MG63 (cell line): ENCODE results near the gene ELAVL2. TPM values are rescaled to one million over a fixed set of nuclear protein-coding genes. Genes with fewer than 3 reads are reported as not detected.

Source experiments
- DNase-seq: peaks from one replicate; pipeline ENCODE4 v3.0.0-alpha.2; 2020
- H3K27me3 ChIP-seq: fragments of 250-450 bp; sonication (Bioruptor Pico); 2 replicates; pipeline ENCODE4 v1.5.1; 2020; ENCODE audit warnings: mild to moderate bottlenecking, moderate library complexity
- H3K36me3 ChIP-seq: fragments of 250-450 bp; sonication (Bioruptor Pico); 2 replicates; pipeline ENCODE4 v1.5.1; 2020; ENCODE audit warnings: mild to moderate bottlenecking, moderate library complexity
- H3K4me3 ChIP-seq: fragments of 250-450 bp; sonication (Bioruptor Pico); 2 replicates; pipeline ENCODE4 v1.5.1; 2020; ENCODE audit warnings: mild to moderate bottlenecking, moderate library complexity
- H3K9me3 ChIP-seq: fragments of 250-450 bp; sonication (Bioruptor Pico); 2 replicates; pipeline ENCODE4 v1.5.1; 2020; ENCODE audit warnings: mild to moderate bottlenecking, moderate library complexity
- total RNA-seq: library from RNA; depleted of rRNA; stranded (reverse); fragments of >200 nt; shearing (Covaris generic); gene quantifications from 2 replicates; pipeline ENCODE4 v1.2.3, GENCODE V29; 2014; ENCODE audit warnings: low replicate concordance

ELAVL2 gene
- total RNA-seq, 1 experiment from 2014 or later = not detected

DNA sequence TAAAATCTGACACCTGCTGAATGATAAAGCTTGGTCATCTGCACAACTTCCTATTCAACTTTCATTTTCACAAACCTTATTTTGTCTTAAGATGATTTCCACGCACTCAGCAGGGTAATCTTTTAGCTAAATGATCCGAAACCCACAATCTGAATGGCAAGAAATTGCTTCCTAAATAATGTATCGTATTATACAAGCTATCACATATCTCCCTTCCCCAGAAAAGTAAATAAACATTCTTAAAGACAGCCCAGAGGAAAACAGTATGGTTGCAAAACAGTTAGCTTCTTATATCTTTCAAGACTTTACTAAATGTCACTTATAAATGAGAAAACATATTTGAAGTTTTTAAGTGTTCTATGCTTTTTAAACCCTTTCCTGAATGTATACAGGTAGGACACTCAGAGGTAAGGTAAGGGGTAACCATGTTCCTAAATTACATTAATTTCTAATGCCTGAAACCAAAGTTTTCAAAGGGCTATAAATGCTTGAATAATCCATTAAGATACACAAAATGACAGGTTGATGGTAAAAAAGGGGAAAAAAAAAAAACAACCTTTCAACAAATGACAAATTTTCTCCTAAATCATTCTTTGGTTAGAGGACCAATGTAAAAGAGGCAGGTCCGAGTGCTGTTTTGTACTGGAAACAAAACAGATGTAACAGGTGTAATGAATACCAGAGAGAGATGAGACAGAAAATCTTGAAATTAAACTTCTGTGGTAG lies 36.3 kb downstream of the ELAVL2 start:
- no peaks in the 10 kb centered on the region for H3K9me3 ChIP-seq
- H3K27me3 ChIP-seq = no peaks in the 10 kb centered on the region
- H3K4me3 ChIP-seq = no peak overlapping the region
- no peaks in the 10 kb centered on the region for H3K36me3 ChIP-seq
- no peak for DNase-seq

- no peak for DNase-seq
- no peaks in the 10 kb centered on the region for H3K36me3 ChIP-seq
- H3K4me3 ChIP-seq = no peak overlapping the region
- H3K9me3 ChIP-seq = no peaks in the 10 kb centered on the region
- no peaks in the 10 kb centered on the region for H3K27me3 ChIP-seq
Measured at GRCh38 chr9:23784962-23785361, 41.1 kb downstream of the ELAVL2 start.

GRCh38 chr9:23783509-23783908 lies 42.5 kb downstream of the ELAVL2 start:
- no peaks in the 10 kb centered on the region for H3K9me3 ChIP-seq
- H3K27me3 ChIP-seq = no peaks in the 10 kb centered on the region
- H3K4me3 ChIP-seq = no peak overlapping the region
- no peaks in the 10 kb centered on the region for H3K36me3 ChIP-seq
- no peak for DNase-seq

DNA sequence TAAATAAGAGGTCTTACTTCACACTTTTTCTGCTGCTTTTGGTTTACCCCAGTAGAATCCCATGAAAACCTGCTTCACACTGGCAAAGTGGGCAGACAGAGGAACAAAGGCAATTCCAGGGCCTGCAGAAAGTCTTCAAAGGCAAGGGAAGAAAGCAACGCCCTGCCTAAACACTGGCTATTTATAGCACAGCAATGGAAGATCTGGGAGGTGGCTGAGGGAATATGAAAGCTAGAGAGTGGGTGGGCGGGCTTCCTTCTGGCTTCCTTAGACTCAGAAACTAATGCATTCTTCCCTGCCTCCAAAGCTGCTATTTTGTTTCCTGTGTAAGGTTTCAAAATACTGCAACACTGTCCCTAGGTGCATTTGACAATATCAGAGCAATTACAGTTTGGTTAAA lies 46.8 kb downstream of the ELAVL2 start:
- DNase-seq = no peak
- no peaks in the 10 kb centered on the region for H3K36me3 ChIP-seq
- H3K27me3 ChIP-seq = no peaks in the 10 kb centered on the region
- H3K9me3 ChIP-seq = no peaks in the 10 kb centered on the region
- no peak overlapping the region for H3K4me3 ChIP-seq

GRCh38 chr9:23777328-23777727 lies 48.7 kb downstream of the ELAVL2 start:
- H3K36me3 ChIP-seq = no peaks in the 10 kb centered on the region
- DNase-seq = no peak
- H3K27me3 ChIP-seq = no peaks in the 10 kb centered on the region
- no peaks in the 10 kb centered on the region for H3K9me3 ChIP-seq
- no peak overlapping the region for H3K4me3 ChIP-seq

GRCh38 chr9:23775549-23775948 lies 50.5 kb downstream of the ELAVL2 start:
- no peaks in the 10 kb centered on the region for H3K36me3 ChIP-seq
- no peak overlapping the region for H3K4me3 ChIP-seq
- DNase-seq = no peak
- H3K9me3 ChIP-seq = no peaks in the 10 kb centered on the region
- no peaks in the 10 kb centered on the region for H3K27me3 ChIP-seq

GRCh38 chr9:23774266-23774665 lies 51.8 kb downstream of the ELAVL2 start:
- no peak overlapping the region for H3K4me3 ChIP-seq
- H3K9me3 ChIP-seq = no peaks in the 10 kb centered on the region
- H3K27me3 ChIP-seq = no peaks in the 10 kb centered on the region
- no peaks in the 10 kb centered on the region for H3K36me3 ChIP-seq
- no peak for DNase-seq

- H3K27me3 ChIP-seq = no peaks in the 10 kb centered on the region
- no peaks in the 10 kb centered on the region for H3K9me3 ChIP-seq
- H3K4me3 ChIP-seq = no peak overlapping the region
- H3K36me3 ChIP-seq = no peaks in the 10 kb centered on the region
- DNase-seq = no peak
Measured at GRCh38 chr9:23772385-23772783, 53.7 kb downstream of the ELAVL2 start.

GRCh38 chr9:23771746-23772384 lies 54.2 kb downstream of the ELAVL2 start:
- no peak for DNase-seq
- H3K4me3 ChIP-seq = no peak overlapping the region
- H3K9me3 ChIP-seq = no peaks in the 10 kb centered on the region
- H3K36me3 ChIP-seq = no peaks in the 10 kb centered on the region
- H3K27me3 ChIP-seq = no peaks in the 10 kb centered on the region

GRCh38 chr9:23769307-23769935 lies 56.6 kb downstream of the ELAVL2 start:
- no peak for DNase-seq
- Histone ChIP-seq H3K4me3 (no peak overlapping the region), H3K9me3 (no peaks in the 10 kb centered on the region), H3K36me3 (no peaks in the 10 kb centered on the region), H3K27me3 (no peaks in the 10 kb centered on the region)

- Histone ChIP-seq H3K27me3 (no peaks in the 10 kb centered on the region), H3K9me3 (no peaks in the 10 kb centered on the region), H3K4me3 (no peak overlapping the region), H3K36me3 (no peaks in the 10 kb centered on the region)
- no peak for DNase-seq
Measured at GRCh38 chr9:23768861-23769260, 57.2 kb downstream of the ELAVL2 start.

- Histone ChIP-seq H3K36me3 (no peaks in the 10 kb centered on the region), H3K4me3 (no peak overlapping the region), H3K27me3 (no peaks in the 10 kb centered on the region), H3K9me3 (no peaks in the 10 kb centered on the region)
- no peak for DNase-seq
Measured at GRCh38 chr9:23766613-23767012, 59.4 kb downstream of the ELAVL2 start.

DNA sequence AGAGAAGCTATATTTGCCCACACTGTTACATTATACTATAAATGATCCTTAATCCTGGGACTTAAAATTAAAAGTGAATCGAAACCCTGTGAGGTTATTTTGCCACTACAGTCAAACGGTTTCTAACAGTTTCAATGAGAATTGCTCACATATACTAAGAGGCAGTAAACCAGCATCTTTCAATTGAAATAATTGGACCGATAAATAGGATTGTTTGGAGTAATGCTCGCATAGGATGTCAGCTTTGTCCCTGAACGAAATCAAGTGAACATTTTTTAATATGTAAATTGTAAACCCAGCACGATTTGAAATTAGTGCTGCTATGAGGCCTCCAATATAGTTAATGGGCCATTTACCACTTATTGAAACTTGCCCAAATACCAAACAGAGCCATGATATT lies 60.5 kb downstream of the ELAVL2 start:
- no peaks in the 10 kb centered on the region for H3K27me3 ChIP-seq
- H3K4me3 ChIP-seq = no peak overlapping the region
- no peaks in the 10 kb centered on the region for H3K9me3 ChIP-seq
- no peaks in the 10 kb centered on the region for H3K36me3 ChIP-seq
- DNase-seq = no peak

DNA sequence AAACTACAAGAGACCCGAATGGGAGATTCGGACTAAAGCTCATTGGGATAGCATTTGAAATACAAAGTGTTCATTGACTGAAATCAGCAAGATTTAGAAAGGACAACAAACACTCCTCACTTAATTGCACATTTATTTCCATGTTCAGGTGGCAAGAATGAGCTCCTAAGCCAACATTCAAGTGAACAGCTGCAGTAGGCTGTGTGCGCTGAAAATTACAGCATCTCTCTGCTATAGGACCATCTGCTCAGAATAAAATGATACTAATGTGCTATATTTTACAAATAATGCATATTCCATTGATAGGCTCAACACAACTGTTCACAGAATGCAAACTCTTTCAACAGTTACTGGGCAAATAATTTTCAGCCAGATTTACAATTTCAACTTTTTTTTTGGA lies 61.8 kb downstream of the ELAVL2 start:
- no peak for DNase-seq
- Histone ChIP-seq H3K9me3 (no peaks in the 10 kb centered on the region), H3K36me3 (no peaks in the 10 kb centered on the region), H3K4me3 (no peak overlapping the region), H3K27me3 (no peaks in the 10 kb centered on the region)

DNA sequence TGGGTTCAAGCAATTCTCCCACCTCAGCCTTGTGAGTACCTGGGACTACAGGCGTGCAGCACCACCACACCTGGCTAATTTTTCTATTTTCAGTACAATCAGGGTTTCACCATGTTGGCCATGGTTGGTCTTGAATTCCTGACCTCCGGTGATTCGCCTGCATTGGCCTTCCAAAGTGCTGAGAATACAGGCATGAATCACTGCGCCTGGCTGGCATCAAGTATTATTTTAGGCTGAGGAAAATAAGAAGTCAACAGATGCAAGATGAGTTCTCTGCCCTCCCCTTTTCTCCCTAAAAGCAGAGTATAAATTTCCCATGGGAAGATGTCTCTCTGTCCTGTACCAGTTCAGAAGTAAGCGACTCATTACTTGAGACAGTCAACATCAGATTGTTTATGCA lies 71.5 kb downstream of the ELAVL2 start:
- no peaks in the 10 kb centered on the region for H3K9me3 ChIP-seq
- no peaks in the 10 kb centered on the region for H3K27me3 ChIP-seq
- no peak for DNase-seq

GRCh38 chr9:23752859-23753258 lies 73.2 kb downstream of the ELAVL2 start:
- Histone ChIP-seq H3K4me3 (no peak overlapping the region), H3K27me3 (no peaks in the 10 kb centered on the region), H3K36me3 (no peaks in the 10 kb centered on the region), H3K9me3 (no peaks in the 10 kb centered on the region)
- no peak for DNase-seq

More for the DNA sequence above, 71.5 kb downstream of the ELAVL2 start:
- Histone ChIP-seq H3K36me3 (no peaks in the 10 kb centered on the region), H3K4me3 (no peak overlapping the region)

GRCh38 chr9:23751633-23752032 lies 74.4 kb downstream of the ELAVL2 start:
- no peaks in the 10 kb centered on the region for H3K27me3 ChIP-seq
- no peaks in the 10 kb centered on the region for H3K36me3 ChIP-seq
- no peak overlapping the region for H3K4me3 ChIP-seq
- no peaks in the 10 kb centered on the region for H3K9me3 ChIP-seq
- DNase-seq = no peak

DNA sequence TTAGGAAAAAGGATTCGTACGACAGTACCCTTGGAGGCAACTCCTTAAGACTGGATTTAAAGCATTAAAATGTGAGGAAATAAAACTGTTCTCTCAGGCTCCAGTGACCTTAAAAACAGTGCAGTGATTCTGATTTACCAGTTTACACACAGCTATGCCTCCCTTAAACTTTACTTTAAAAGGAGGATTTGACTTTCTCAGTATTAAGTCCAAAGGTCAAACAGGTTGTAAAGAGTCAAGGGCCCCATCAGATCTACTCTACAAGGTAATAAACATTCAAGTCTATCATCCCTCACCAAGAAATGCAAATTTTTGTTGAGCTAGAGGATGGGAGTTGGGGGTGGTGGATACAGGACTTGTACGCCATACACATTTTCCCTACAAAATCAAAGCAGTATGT lies 75.2 kb downstream of the ELAVL2 start:
- Histone ChIP-seq H3K9me3 (no peaks in the 10 kb centered on the region), H3K36me3 (no peaks in the 10 kb centered on the region), H3K27me3 (no peaks in the 10 kb centered on the region), H3K4me3 (no peak overlapping the region)
- DNase-seq = no peak
